HG03439 (cell line): ENCODE measurements around the gene RGS7.
"Not testable (repeated sequence)": the region's sequence is repeated elsewhere in the genome, so short reads cannot be mapped to it uniquely, and the experiment has no call there.

ENCODE experiments used
- ATAC-seq: cut with Tn5 transposase; IDR thresholded peaks from one replicate; pipeline ENCODE4 v1.9.1; 2021; ENCODE audit warnings: mild to moderate bottlenecking, moderate library complexity; ENCODE audit not compliant: unreplicated experiment

Gene RGS7

DNA sequence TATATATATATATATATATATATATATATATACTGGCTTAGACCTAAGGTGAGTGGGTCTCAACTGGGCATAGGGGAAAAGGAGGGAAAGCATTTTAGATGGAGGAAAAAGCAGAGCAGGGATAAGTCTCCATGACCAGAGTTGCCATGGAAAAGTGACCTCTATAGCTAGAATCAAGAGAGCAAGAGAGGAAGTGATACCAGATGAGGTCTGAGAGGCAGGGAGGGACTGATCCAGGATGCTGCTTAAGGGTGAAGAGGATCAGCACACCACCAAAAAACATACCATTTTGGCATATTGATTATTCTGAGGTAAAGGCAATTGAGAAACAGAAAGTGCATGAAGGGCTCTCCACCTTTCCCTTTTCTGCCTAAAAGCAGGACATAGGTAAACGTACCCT, 267.9 kb downstream of the RGS7 start:
- not testable (repeated sequence) for ATAC-seq

DNA sequence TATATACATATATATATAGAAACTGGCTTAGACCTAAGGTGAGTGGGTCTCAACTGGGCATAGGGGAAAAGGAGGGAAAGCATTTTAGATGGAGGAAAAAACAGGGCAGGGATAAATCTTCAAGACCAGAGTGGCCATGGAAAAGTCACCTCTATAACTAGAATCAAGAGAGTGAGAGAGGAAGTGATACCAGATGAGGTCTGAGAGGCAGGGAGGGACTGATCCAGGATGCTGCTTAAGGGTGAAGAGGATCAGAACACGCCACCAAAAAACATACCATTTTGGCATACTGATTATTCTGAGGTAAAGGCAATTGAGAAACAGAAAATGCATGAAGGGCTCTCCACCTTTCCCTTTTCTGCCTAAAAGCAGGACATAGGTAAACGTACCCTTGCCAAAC, 268.9 kb downstream of the RGS7 start:
- not testable (repeated sequence) for ATAC-seq

DNA sequence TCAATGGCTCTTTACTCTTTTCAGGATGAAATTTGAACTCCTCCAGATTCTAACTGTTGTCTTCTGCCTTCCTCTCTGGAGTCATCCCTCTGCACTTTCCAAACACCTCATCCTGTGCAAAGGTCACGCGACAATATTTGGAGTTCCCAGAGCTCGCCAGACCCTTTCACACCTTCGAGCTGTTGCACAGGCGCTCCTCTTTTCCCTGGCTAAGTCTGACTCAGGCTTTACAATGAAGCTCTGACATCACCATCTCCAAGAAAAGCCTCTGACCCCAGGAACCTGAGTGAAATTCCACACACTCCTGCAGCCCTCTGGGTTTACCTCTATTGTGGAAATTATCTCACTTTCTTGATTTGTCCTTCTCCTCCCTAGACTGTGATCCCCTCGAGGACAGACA, 270.3 kb downstream of the RGS7 start:
- ATAC-seq, result no peak

DNA sequence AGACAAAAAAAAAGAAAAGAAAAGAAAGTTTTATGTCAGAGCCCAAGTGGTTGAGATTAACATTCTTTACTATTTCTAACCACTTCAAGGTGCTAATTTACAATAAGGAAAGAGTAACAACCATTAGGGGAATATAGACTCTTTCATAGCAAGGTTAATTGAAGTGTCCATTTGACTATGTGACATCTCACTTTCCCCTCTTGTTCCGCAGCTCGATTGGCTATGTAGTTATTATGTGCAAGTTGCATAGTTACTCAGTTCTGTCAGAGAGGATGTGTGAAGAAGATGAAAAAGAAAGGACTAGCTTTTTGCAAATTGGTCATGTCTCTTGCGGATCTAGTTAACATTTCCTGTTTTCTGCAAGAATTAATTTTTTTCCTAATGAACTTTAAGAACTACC, 273.7 kb downstream of the RGS7 start:
- ATAC-seq, result no peak

DNA sequence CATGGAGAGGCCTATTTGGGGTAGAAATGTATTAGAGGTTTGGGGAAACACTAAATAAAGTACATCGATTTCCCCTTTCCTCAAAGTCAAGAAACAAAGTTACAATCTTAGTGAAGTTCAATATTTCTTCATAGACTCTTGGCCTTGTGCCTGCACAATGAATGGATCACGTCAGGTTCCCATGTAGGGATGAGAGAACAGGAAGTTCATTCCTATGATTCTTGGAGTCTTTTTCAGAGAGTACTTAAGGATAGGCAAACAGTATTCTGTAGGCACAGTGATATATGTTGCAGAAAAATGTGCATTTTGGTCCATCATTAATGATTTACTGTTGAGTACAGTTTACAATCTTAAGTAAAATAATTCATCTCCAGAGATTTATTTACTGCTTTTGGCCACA, 275.5 kb downstream of the RGS7 start:
- no peak for ATAC-seq

DNA sequence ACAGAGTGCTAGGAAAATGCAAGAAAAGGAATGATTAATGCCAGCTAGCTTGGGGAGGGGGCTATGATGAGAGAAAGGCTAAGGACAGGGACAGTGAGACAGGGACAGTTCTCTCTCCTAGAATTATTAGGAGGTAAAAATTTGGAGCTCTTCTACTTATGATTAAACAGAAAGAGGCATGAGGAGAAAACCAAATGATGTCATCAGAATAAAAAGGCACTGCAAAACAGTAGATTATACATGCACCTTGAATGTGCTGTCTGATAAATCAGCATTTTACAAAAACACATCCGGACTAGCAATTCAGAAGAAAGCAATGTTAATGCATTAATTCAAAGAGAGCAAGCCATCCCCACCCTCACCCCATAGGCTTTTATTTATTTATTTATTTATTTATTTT, 277.5 kb downstream of the RGS7 start:
- no peak for ATAC-seq

DNA sequence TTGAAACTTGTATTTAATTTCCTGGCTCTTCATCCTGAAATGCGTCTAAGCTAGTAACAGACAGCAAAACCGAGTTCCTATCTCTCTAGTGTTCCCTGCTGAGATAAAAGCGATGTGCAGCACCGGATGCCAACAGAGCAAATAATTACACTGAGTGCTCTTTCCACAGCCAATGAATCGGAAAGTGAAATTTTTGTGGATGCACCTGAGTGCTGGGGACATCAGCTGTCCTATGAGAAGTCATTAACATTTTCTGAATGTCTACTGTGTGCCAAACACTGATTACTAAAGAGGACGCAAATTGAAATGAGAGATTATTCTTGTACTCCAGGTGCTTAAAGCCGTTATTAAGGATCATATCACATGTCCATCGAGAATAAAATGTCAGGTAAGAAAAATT, 278.0 kb downstream of the RGS7 start:
- no peak for ATAC-seq

DNA sequence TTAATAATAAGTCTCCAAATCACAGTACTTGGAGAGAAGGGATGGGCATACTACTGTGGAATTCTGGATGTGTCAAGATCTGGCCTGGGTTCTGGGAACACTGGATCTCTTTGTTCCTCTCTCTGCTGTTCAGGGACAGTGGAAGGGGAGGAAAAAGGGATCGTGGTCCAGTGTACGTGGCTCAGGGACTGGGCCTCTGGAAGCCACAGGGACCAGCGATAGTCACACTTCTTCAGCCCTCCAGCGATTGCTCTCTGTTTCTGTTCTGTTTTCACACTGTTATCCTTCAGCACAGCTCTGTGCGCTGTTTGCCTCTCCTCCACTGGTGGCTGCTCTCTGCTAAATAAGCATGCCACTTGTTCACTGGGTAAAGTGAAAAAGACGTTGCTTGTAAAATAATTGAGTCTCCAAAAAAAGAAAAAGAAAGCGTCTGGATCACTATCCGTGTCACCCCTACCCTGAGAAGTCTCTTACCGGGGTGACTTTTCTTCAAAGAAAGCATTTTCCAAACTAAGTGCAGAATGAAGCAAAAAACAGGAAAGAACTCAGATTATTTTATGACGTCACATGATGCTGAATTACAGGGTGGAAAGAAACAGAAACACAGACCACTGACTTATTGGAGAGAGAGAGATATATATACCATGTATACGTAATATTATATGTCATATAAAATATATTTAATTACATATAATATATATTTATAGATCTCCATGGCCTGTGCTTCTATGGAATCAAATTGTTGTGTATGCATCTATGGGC, 279.4 kb downstream of the RGS7 start:
- no peak for ATAC-seq

DNA sequence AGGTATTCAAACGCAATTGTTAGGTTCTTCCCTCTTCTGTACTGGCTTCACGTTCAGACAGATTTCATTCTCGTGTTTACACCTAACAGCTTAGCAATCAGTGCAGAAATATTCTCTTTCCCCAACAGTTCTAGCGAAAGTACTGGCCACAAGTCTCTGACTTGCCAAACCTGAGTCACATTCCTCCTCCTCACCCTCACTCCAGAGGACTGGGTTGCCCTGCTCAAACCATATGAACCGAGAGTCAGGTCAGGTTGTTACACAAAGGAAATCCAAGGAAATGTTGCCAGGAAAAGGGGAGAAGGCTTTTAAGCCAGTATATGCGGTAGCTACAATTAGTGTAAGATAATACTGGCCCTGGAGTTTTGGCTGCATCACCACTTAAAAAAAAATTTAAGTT, 282.5 kb downstream of the RGS7 start:
- ATAC-seq, result no peak

DNA sequence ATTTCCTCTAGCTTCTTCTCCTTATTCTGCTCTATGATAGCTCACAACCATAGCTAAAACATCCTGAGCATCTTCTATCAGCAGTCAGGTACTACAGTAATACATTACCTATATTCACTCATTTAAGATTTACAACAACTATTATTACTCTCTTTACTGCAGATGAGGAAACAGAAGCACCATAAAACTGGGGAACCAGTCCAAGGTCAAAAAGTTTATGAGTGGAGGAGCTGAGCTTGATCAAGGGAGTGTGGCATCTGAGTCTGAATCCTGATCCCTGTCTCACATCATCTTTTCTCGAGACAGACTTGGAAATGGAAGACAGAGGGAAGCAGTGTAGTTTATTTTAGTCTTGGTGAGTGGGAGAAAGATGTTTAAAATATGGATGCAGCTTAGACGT, 288.6 kb downstream of the RGS7 start:
- no peak for ATAC-seq

DNA sequence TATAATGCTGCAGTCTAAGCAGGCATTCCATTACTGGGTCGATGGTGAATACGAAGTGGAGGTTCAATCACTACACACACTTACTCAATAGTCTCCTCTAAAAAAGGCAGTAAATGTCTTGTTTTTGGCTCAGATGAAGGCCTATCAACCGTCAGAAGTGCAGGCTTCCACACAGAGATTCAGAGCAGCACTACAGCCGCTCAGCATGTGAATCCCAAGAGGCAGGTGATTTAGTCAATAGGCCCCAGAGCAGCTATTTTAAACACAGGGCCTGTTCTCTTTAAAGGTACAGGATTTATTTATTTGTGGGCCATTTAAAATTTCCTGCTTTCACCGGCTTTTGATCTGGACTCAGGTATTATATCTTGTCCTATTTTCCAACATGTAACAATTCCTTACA, 293.7 kb downstream of the RGS7 start:
- no peak for ATAC-seq

DNA sequence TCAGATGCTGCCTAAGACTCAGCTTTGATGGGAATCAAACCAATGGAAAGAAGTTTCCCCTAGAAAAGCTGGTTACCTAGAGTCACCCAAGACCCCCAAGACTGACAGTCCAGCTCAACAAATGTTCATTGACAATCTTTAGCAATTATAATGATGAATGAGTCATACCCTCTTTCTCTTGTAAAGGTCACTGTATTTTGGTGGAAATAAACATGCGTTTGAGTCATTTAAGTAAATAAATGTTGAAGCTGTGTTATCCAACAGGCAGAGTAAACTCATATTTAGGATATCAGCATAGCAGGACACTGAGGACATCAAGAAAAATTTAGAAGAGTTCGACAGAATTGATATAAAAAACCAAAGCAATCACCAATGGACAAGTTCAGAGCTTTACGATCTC, 295.9 kb downstream of the RGS7 start:
- no peak for ATAC-seq

DNA sequence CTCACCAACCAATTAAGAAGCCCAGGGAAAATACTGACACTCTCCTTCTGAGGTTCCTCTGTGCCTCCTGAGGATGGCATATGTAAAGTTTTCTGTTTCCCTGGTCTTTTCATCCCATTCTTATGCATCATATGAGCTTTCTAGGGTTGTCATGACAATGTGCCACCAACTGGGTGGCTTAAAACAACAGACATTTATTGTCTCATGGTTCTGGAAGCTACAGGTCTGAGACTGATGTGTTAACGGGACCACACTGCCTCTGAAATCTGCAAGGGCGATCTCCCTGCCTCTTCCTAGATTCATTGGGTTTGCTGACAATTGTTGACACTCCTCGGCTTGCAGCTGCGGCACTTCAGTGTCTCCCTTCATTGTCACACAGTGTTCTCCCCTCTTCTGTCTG, 308.4 kb downstream of the RGS7 start:
- no peak for ATAC-seq

DNA sequence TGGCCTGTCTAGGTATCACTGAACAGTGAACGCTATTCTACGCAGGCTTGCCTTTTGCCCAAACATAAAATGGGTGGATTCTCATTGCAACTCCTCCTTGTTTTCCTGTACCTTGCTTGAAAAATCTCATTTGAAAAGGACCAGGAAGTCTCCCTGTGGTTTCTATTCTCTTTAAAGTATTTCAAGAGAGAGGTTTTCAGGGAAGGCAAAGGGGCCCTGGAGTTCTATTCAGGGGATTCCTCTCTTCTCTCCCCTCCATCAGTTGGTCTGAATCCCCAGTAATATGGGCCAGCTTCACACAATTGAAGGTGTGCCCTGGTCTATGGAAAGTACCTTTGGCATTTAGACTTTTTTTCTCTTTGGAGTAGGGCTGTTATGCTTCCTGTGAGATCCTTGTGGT, 311.3 kb downstream of the RGS7 start:
- no peak for ATAC-seq

DNA sequence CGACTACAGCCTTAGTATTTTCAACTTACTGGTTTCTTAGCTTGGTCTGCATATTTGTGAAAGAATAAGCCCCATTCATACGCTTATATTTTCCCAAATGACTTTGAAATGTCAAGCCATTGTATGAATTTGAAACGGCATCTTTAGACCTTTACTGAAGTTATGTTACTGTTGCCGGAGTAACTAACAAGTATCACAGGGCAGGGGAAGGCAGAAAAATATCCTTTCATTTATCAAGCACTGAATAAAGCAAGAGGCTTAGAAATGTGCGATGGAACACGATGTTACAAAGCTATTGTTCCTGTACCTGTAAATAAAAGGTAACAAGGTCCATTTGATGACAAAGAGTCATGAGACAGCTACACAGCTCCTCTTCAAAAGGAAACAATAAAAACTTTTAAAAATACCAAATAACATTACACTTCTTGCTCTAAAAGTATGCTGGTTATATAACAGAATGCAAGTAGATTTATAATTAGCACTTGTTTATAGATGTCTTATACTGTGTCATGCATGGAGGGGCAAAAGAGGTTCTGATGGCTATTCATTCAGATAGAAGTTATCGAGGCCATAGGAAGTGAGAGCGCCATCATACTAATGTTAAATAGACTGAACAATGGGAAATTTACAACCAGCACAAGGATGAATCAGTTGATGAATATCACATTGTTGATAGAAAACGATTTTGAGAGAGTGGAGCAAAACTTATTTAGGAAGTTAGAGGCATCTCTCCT, 322.6 kb downstream of the RGS7 start:
- ATAC-seq, result no peak

DNA sequence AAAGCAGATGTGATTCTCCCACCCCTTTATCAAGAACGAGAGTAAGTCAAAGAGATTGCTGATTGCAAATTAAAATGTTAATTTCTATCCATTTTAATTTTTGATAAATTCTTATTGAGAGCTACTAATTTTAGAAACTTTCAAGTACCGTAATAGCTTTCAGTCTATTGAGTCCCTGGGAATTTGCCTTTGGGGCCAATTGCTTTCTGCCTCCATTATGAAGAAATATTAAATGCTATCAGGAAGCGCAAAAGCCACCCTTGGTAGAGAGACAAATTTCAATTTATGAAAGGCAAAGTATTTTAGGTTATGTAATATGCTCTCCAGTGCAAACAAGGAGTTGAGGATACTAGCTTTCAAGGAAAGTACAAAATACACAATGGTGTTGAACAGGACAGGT, 332.2 kb downstream of the RGS7 start:
- ATAC-seq, result no peak

DNA sequence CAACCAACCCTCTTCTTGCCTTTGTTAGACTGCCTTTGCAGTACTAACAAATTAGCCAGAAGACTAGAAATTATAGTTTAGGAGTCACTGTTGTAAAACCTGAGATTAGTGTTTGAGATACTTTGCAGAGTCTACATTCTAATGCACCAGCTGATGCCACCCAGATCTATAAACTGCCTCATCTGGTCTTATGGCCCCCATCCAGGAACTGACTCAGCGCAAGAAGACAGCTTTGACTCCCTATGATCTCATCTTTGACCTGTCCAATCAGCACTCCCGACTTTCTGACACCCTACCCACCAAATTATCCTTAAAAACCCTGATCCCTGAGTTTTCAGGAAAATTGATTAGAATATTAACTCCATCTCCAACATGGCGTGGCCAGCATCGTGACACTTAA, 334.6 kb downstream of the RGS7 start:
- ATAC-seq, result no peak

DNA sequence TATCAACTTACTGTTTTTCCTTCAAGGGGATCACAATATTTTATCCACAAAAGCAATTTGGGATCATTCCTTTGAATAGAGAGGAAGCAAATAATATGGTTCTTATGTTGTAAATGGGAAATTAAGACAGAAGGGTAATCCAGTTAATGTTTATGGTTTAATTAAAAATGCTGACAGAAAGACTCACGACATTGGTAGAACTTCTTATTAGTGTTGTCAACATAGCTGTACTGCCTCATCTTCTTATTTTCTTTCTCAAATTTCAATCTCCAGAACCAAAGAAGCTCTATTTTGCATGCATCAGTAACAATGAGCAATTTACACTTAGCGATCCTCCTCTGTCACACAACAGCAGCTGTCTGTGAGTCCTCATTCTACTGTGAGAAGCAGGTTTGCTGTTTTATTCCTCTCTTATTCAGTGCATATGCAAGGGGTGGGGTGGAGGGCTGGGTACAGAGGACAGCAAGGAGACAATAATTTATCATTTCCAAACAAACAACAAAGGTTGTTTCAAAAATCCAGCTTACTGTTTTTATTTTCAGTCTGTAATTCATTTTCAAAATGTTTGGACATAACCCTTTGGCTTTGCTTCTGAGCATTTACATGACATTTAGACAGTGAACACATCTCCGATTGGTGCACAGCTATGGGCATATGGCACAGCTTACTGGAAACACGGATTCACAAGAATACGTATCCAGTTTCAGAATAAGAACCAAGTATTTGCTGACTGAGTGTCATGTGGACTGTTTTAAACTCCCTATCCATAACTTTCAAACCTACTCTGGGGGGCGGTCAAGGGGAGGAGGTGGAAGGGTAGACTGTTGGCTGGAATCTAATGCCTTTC, 335.9 kb downstream of the RGS7 start:
- no peak for ATAC-seq

DNA sequence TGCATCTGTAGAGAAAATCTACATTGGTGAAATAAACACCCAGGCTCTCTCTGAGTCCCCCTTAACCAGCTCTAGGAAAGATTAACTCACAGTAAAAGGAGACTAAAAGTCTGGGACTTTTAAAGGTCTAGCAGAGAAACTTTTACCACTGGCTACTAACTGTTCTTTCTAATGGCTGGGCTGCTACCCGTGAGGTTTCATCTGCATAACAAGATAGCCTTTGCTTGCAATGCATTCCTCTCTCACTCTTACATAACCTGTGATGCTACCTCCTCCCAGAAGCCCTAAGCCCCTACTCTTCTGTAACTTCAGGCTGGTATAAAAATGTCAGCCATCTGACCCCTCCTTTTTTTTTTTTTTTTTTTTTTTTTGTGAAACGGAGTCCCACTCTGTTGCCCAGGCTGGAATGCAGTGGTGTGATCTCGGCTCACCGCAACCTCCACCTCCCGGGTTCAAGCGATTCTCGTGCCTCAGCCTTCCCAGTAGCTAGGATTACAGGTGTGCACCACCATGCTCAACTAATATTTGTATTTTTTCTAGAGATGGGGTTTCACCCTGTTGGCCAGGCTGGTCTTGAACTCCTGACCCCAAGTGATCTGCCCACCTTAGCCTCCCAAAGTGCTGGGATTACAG, 344.2 kb downstream of the RGS7 start:
- ATAC-seq, result no peak

DNA sequence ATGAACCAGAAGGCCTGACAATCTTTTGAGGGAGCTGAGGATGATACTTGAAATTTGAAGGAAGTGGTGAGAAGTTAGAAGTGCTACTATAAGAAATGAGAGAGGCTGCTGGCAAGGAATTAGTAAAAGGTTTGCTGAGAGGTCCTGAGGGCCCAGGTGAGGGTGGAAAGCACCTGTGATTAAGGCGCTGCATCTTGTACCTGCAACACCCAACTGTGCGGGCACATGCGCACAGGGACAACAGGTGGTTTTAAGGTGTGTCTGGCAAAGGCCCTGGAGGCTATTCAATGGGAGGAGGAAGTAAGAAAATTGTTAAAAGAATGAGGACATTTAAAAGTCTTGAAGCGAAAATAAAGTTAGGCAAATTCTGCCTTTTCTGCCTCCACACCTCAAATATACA, 349.3 kb downstream of the RGS7 start:
- ATAC-seq, result no peak

DNA sequence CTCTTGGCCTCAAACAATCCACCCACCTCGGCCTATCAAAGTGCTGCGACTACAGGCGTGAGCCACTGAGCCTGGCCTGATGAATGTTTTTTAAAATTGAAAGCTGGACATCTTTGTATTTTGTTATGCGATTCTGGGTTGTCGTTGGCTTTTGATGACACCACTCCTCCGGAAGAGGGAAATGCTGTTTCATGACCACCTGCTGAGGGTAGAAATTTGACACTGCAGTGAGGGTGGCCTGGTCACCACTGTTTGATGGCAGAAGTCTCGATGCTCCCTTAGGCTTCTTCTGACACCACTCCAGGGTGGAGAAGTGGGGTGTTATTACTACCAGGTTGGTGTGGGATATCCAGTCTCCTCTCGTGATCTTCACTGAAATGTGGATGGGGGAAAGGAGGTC, 357.2 kb downstream of the RGS7 start:
- no peak for ATAC-seq
